NCI-H128 (cell line): ENCODE results near the gene ERCC3.

Source experiments
- DNase-seq: peaks from one replicate; lab custom pipeline; 2025; ENCODE audit not compliant: unreplicated experiment; lab: John Stamatoyannopoulos, UW

The ERCC3 gene

GRCh38 chr2:127293748-127294562, at the start of gene ERCC3:
ERCC3 (minus strand) TSS chr2:127294144; CDS start chr2:127294081, 63 bp downstream.
- DNase-seq: peak; percentile 46

- no peak for DNase-seq
These were observed 49.3 kb upstream of the ERCC3 start for GRCh38 chr2:127343277-127343676.

DNA sequence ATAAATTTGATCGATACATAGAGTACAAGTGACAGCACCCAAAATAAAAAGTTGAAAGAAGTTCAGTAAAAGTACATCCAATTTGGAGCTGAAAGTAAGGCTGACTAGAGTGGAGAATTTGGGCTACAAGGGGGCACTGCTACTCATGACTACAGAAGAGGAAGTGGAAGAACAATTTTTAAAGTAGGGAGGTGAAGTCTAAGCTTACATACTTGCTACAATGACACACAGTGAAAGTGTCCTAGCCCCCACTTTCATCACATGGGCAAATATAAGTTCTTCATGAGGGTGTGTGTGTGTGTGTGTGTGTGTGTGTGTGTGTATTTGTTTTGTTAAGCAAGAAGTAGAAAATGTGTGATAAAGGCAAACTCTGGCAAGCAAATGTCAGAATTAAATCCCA, 48.2 kb upstream of the ERCC3 start:
- DNase-seq: no peak

GRCh38 chr2:127332335-127332734, 38.4 kb upstream of the ERCC3 start:
- DNase-seq: no peak

GRCh38 chr2:127330753-127331152, 36.8 kb upstream of the ERCC3 start:
- DNase-seq: no peak

DNA sequence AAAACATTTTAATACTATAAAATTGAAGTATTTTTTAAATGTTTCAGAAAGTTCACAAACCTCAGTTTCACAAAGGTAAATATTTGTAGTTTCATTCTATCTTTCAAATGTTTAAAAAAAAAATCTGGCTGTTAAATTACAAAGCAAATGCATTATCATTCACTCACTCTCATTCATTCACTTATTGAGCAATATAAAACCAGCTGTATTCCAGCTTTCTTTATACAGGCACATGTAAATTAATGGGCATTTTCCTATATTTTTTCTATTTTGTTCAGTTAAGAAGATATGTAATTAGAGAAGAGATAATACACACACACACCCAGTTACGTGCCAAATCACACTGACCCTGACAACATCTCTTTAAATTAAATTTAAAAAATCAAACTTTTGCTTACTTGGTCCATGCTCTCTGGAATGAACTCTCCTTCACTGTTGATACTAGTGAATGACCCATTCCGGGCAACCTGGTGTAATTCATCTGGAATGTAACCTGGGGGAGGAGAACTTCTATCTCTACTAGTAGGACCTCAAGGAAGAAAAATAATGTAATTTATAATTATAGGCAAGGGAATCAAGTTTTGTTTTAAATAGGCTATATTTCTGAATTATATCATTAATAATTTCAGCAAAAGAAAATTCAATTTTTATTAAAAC, 32.5 kb upstream of the ERCC3 start:
- no peak for DNase-seq

- DNase-seq: no peak
These were observed 30.7 kb upstream of the ERCC3 start for GRCh38 chr2:127324635-127325034.

DNA sequence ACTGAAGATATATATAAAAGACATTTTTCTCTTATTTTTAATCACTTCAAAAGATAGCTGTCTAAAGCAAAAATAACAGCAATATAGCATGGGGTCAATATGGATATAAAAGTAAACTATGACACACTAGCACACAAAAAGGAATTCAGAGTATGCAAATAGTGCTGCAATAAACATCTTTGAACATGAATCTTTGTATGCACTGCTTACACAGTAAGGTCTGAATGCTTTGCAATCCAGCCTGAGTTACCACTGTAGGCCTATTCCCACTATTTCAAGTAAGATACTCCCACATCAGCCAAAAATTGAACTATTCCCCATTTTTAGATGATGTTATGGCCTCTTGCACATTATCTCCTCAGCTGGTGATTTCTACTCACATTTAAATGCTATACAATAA, 27.4 kb upstream of the ERCC3 start:
- DNase-seq: no peak

DNA sequence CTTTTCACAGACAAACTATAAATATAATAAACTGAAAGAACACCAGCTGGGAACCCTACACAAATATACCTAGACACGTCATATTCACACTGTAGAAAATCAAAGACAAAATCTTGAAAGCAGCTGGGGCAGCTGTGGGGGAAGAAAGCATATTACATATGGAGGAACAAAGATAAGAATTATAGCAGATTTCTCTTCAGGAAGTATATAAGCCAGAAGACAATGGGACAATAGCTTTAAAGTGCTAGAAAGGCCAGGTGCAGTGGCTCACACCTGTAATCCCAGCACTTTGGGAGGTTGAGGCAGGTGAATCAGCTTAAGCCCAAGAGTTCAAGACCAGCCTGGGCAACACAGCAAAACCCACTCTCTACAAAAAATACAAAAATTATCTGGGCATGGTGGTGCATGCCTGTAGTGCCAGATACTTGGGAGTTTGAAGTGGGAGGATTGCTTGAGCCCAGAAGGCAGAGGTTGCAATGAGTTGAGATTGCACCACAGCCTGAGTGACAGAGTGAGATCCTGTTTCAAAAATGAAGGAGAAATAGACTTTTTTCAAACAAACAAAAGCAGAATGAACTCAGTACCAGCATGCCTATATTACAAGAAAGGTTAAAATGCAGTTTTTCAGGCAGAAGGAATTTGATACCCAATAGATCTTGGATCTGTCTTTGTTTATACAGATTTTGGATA, 26.8 kb upstream of the ERCC3 start:
- no peak for DNase-seq

GRCh38 chr2:127320067-127320466, 26.1 kb upstream of the ERCC3 start:
- no peak for DNase-seq

GRCh38 chr2:127314193-127314988, 20.4 kb upstream of the ERCC3 start:
- DNase-seq: no peak

GRCh38 chr2:127313406-127313805, 19.5 kb upstream of the ERCC3 start:
- no peak for DNase-seq

- no peak for DNase-seq
These were observed 17.0 kb upstream of the ERCC3 start for GRCh38 chr2:127310980-127311379.

GRCh38 chr2:127309468-127309867, 15.5 kb upstream of the ERCC3 start:
- no peak for DNase-seq

DNA sequence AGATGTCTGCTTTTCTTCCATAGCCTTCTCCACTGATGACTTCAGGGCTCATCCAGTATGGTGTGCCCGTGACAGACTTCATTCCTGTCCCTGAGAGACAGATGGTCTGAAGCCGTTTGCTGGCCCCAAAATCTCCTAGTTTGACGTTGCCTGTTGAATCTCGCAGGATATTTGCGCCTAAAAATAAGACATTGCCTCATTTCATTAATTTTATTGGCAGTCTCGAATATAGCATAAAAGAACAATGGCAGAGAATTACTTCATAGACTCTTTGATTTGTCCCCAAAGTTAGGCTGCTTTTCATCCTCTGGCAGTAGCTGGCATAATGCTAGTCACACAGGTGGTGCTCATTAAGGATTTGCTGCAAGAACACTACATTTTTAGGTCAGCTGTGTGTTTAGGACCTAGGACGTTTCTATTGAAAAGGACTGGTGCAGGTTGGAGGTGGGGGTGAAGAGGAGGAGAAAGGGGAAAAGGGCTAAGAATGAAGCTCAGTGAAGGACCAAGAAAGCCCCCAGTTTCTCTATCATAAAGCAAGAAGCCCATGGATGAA, 14.7 kb upstream of the ERCC3 start:
- DNase-seq: no peak

DNA sequence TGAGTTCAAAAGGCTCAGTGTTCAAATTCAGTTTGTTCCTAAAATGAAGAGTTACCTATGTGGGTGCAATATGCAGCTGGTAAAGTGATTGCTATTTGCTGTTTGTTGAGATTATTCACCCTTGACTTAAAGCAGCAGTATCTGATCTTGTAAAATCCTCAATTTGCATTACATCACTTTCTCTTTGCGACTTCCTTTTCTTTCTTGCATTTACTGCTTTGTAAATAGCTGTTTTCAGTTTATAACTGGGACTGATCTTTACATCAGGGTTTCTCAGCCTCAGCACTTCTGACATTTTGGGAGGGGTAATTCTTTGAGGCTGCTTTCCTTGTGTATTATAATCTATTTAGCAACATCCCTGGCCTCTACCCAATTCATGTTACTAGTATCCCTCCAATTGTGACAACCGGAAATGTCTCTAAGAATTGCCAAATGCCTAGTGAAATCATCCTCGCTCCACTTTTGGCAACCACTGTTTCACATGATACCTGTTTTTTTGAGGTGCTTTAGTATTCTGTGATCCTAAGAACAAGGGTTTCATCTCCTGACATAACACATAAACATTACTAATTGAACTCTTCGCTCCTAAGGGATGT, 12.1 kb upstream of the ERCC3 start:
- no peak for DNase-seq

DNA sequence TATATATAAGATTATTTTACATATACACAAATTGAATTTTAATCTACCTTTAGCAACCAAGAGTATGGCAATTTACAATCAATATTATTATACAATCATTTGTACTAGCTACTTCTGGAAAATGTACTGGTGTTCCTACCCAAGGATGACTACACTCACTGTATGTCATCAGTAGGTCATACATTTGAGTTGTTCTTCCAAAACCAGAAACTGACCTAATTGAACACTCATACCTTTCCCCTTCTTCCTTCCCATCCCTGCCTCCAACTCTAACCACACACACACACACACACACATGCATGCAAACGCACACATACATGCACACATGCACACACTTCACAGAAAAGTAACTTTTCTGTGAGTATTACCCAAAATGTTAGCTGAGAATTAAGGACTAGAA, 8.2 kb upstream of the ERCC3 start:
- no peak for DNase-seq

DNA sequence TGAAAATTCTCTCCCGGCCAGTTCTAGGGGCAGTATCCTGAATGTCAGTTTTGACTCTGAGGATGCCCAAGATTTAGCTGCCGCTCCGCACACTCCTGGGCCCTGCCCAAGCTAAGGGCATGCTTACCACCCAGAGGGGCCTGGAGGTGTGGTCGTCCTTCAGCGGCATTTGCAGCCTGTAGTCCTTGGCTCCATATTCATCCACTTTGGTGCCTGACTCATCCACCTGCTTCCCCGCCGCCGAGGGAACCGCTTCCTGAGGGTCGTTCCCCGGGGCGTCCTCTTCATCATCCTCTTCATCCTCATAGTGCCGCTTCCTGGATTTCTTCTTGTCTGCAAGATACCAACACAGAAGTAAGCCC, 577 bp downstream of the ERCC3 start:
- DNase-seq: no peak

- DNase-seq: no peak
These were observed 5.7 kb downstream of the ERCC3 start for GRCh38 chr2:127288274-127288673.

GRCh38 chr2:127283275-127283674, 10.7 kb downstream of the ERCC3 start:
- no peak for DNase-seq

DNA sequence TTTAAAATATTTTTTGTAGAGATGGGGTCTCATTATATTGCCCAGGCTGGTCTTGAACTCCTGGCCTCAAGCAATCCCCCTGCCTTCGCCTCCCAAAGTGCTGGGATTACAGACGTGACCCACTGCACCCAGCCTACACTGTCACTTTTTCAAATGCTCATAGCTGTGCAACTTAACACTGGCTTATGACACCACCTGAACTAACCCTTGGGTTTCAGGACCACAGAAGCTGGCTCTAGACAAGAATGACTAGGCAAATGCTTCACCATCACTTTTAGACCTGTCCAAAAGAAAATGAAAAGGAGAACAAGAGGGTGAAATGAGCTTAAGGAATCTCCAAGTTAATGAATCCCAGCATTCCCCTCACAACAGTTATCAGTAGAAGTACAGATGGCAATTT, 13.3 kb downstream of the ERCC3 start:
- no peak for DNase-seq
